Parathyroid adenoma (tissue), 2 donors: ENCODE results near the gene NIPAL1.

Experiments
- H2AFZ ChIP-seq: fragments of 300-600 bp; sonication (generic); one replicate; pipeline ENCODE4 v1.7.0; 2017; ENCODE audit warnings: antibody characterized with exemption, mild to moderate bottlenecking
- H3K27ac ChIP-seq: fragments of 300-600 bp; sonication (generic); one replicate; pipeline ENCODE4 v1.7.0; 2017
- H3K27me3 ChIP-seq: fragments of 300-600 bp; sonication (generic); one replicate; pipeline ENCODE4 v1.7.0; 2017; ENCODE audit warnings: low read length; ENCODE audit not compliant: control insufficient read depth, insufficient read depth
- H3K36me3 ChIP-seq: fragments of 300-600 bp; sonication (generic); one replicate; pipeline ENCODE4 v1.7.0; 2017; ENCODE audit warnings: low read length; ENCODE audit not compliant: control insufficient read depth, insufficient read depth
- H3K4me1 ChIP-seq: fragments of 300-600 bp; sonication (generic); one replicate; pipeline ENCODE4 v1.7.0; 2017; ENCODE audit warnings: control low read depth
- H3K4me2 ChIP-seq: fragments of 300-600 bp; sonication (generic); one replicate; pipeline ENCODE4 v1.7.0; 2017; ENCODE audit warnings: low read length
- H3K4me3 ChIP-seq: fragments of 300-600 bp; sonication (generic); one replicate; pipeline ENCODE4 v1.7.0; 2017; ENCODE audit warnings: low read depth, low read length
- H3K79me2 ChIP-seq: fragments of 300-600 bp; sonication (generic); one replicate; pipeline ENCODE4 v1.7.0; 2017; ENCODE audit warnings: control low read depth
- H3K9ac ChIP-seq: fragments of 300-600 bp; sonication (generic); one replicate; pipeline ENCODE4 v1.7.0; 2017; ENCODE audit warnings: mild to moderate bottlenecking
- H3K9me3 ChIP-seq: fragments of 300-600 bp; sonication (generic); one replicate; pipeline ENCODE4 v1.7.0; 2017; ENCODE audit warnings: low read length; ENCODE audit not compliant: control insufficient read depth
- CTCF ChIP-seq: fragments of 300-600 bp; sonication (generic); IDR thresholded peaks from one replicate; pipeline ENCODE4 v1.7.0; 2017; ENCODE audit warnings: antibody characterized with exemption, mild to moderate bottlenecking
- donor health status: primary hyperparathyroidism.

NIPAL1 gene

DNA sequence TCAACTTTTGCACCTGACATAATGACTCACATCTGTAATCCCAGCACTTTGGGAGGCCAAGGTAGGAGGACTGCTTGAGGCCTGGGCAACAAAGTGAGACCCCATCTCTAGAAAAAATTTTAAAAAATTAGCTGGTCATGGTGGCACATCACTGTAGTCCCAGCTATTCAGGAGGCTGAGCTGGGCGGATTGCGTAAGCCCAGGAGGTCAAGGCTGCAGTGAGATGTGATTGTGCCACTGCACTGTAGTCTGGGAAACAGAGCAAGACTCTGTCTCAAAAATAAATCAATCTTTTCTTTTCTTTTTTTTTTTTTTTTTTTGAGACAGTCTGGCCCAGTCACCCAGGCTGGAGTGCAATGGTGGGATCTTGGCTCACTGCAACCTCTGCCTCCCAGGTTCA lies 52.5 kb downstream of the NIPAL1 start:
- no peaks in the 10 kb centered on the region for H3K36me3 ChIP-seq

DNA sequence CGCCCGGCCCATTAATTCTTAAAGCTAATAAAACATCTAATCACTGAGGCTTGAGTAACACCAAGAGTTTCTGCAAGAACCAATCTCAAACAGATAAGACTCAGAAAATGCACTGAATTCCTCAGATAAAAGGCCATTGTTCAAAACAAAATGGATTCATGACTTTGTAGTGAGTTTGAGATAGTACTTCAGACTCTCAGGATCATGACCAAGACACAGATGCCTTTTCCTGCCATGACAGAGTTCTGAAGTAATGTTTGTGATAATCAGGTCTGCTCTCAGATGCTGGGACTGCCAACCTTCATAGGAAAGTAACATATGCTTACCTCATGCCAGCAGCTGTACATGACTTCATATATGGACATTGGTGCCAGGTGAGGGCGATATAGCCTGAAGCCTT lies 54.6 kb downstream of the NIPAL1 start:
- H3K4me1 ChIP-seq = no peaks in the 10 kb centered on the region
- no peak overlapping the region for H2AFZ ChIP-seq
- no peak overlapping the region for H3K4me2 ChIP-seq
- no peaks in the 10 kb centered on the region for H3K9me3 ChIP-seq
- no peaks in the 10 kb centered on the region for H3K36me3 ChIP-seq
- no peak overlapping the region for H3K4me3 ChIP-seq
- H3K9ac ChIP-seq = no peak overlapping the region
- no peaks in the 10 kb centered on the region for H3K79me2 ChIP-seq
- H3K27ac ChIP-seq = no peak overlapping the region
- no peak for TF ChIP-seq CTCF
- H3K27me3 ChIP-seq = no peaks in the 10 kb centered on the region

More for the DNA sequence above, 52.5 kb downstream of the NIPAL1 start:
- Histone ChIP-seq H3K4me1 (no peaks in the 10 kb centered on the region), H3K79me2 (no peaks in the 10 kb centered on the region), H3K4me3 (no peak overlapping the region), H2AFZ (no peak overlapping the region), H3K9ac (no peak overlapping the region), H3K27ac (no peak overlapping the region), H3K4me2 (no peak overlapping the region), H3K9me3 (no peaks in the 10 kb centered on the region), H3K27me3 (no peaks in the 10 kb centered on the region)
- TF ChIP-seq CTCF = no peak

DNA sequence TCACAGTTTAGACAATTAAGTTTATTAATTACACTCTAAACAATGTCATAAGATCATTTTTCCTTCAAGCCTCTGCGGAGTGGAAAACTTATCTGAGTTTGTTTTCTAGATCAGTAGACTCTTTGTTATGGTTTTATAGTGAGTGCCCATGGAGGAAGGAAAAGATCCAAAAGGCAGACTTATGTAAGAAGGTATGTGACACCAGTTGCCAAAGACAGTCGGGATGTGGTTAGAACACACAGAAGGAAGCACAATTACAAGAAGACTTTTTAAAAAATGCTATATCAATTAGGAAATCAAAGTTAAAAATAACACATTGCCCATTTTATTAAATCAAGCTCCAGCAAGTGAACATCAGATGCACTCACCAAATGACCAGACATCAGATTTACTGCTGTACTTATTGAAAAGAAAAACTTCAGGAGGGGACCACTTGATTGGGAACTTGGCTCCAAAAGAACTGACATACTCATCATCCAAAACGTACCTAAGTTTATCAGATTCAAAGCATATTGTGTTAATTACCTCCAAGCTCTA lies 57.1 kb downstream of the NIPAL1 start:
- Histone ChIP-seq H3K79me2 (no peaks in the 10 kb centered on the region), H3K36me3 (no peaks in the 10 kb centered on the region), H2AFZ (no peak overlapping the region), H3K27ac (no peak overlapping the region), H3K9ac (no peak overlapping the region), H3K4me1 (no peaks in the 10 kb centered on the region), H3K9me3 (no peaks in the 10 kb centered on the region), H3K27me3 (no peaks in the 10 kb centered on the region), H3K4me3 (no peak overlapping the region), H3K4me2 (no peak overlapping the region)
- no peak for TF ChIP-seq CTCF

DNA sequence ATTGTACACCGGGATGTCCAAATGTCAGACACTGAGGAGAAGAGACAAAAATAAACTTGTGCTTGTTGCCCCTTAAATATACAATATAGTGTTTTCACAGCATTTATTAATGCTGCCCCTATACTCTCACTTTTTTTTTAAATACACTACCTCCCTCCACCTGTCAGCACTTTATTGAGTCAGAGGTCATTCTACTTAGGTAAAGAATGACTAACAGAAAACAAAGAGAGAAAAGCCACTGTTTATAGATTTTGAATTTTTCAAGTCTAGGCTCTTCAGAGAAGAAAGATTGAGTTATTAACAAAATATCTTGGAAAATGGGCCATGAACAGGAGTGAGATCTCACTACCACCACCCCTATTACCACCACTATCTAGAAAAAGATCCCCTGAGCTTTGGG lies 58.1 kb downstream of the NIPAL1 start:
- Histone ChIP-seq H3K79me2 (no peaks in the 10 kb centered on the region), H3K4me1 (peaks cover 2% of the 10 kb centered on the region), H3K9me3 (no peaks in the 10 kb centered on the region), H3K4me3 (no peak overlapping the region), H3K9ac (no peak overlapping the region), H2AFZ (no peak overlapping the region), H3K4me2 (no peak overlapping the region), H3K36me3 (no peaks in the 10 kb centered on the region), H3K27ac (no peak overlapping the region), H3K27me3 (no peaks in the 10 kb centered on the region)
- TF ChIP-seq CTCF = no peak

- Histone ChIP-seq H3K4me2 (no peak overlapping the region), H3K79me2 (no peaks in the 10 kb centered on the region), H3K27me3 (no peaks in the 10 kb centered on the region), H3K9ac (no peak overlapping the region), H3K4me1 (peaks cover 7% of the 10 kb centered on the region), H3K36me3 (no peaks in the 10 kb centered on the region), H3K27ac (no peak overlapping the region), H2AFZ (no peak overlapping the region), H3K9me3 (no peaks in the 10 kb centered on the region), H3K4me3 (no peak overlapping the region)
- no peak for TF ChIP-seq CTCF
Measured at GRCh38 chr4:48078425-48078824, 61.9 kb downstream of the NIPAL1 start.
